Heart right ventricle (tissue), 16 donors: Measurements from ENCODE around the gene PRKAR1B. TPM values are rescaled to one million over a fixed set of nuclear protein-coding genes. Genes with fewer than 3 reads are reported as not detected.

Experiments
- ATAC-seq, 8 donors: fragments of 200-7000 bp; cut with Tn5 transposase; one replicate each; pipeline ENCODE4 v1.9.1; 2020; ENCODE audit warnings: mild to moderate bottlenecking in 8 of 8, moderate library complexity in 8 of 8, moderate number of reproducible peaks in 1 of 8
- DNase-seq, 2 donors: peaks; one replicate each; pipeline ENCODE4 v3.0.0-alpha.2; 2020
- H3K27ac ChIP-seq, 10 donors: fragments of 200-600 bp; sonication (generic) in 2 of 10; one replicate each; pipeline versions ENCODE4 v1.5.0 to v1.8.0; 2020 to 2022; ENCODE audit warnings: mild to moderate bottlenecking in 3 of 10
- H3K27me3 ChIP-seq, 7 donors: fragments of 200-600 bp; one replicate each; pipeline ENCODE4 v1.8.0; 2021 to 2022; ENCODE audit warnings: mild to moderate bottlenecking in 2 of 7
- H3K36me3 ChIP-seq, 9 donors: fragments of 200-600 bp; sonication (generic) in 1 of 9; one replicate each; pipeline versions ENCODE4 v1.5.0 to v1.8.0; 2020 to 2022; ENCODE audit warnings: mild to moderate bottlenecking in 2 of 9
- H3K4me1 ChIP-seq, 9 donors: fragments of 200-600 bp; sonication (generic) in 1 of 9; one replicate each; pipeline versions ENCODE4 v1.5.0 to v1.8.0; 2020 to 2022; ENCODE audit warnings: mild to moderate bottlenecking in 4 of 9
- H3K4me3 ChIP-seq, 10 donors: fragments of 200-600 bp; sonication (generic) in 2 of 10; one replicate each; pipeline versions ENCODE4 v1.5.0 to v1.8.0; 2020 to 2022; ENCODE audit warnings: mild to moderate bottlenecking in 7 of 10, moderate library complexity in 2 of 10
- H3K9me3 ChIP-seq, 11 donors: fragments of 200-600 bp in 10 of 11; sonication (generic) in 2 of 11; one replicate each; pipeline versions ENCODE4 v1.5.0 to v1.8.0; 2013 to 2022; ENCODE audit warnings: mild to moderate bottlenecking in 2 of 11, control low read depth in 1 of 11, moderate library complexity in 1 of 11
- CTCF ChIP-seq, 9 donors: fragments of 200-600 bp; sonication (generic) in 2 of 9; IDR thresholded peaks; one replicate each; pipeline versions ENCODE4 v1.5.0 to v1.8.0; 2021 to 2022; ENCODE audit warnings: antibody characterized with exemption in 9 of 9, mild to moderate bottlenecking in 5 of 9, moderate library complexity in 1 of 9
- whole genome bisulfite sequencing, 2 donors: extraction: QIAGEN DNeasy Blood & Tissue Kit; methylation state at CpG; one replicate each; pipeline ENCODE4 v1.1.7; 2013; ENCODE audit warnings: inconsistent platforms in 1 of 2; 5-methylcytosine and 5-hydroxymethylcytosine counted together
- intact Hi-C, 10 donors: fragments of 100-400 bp; cut with DNase I; formaldehyde crosslinking; loops; one replicate each; pipeline versions ENCODE4 v1.11.1 to v1.14.2; 2022
- polyA plus RNA-seq, 2 donors: library from polyadenylated mRNA; stranded (reverse); fragments of 200-250 nt; gene quantifications; one replicate each; pipeline ENCODE4 v1.2.3, GENCODE V29; 2013
- total RNA-seq, 10 donors: library from RNA; stranded (reverse); fragmentation: NEBNext Ultra II Directional in 3 of 10; extraction: Animal tissue kit (Norgen Biotek cat#: 25700) in 3 of 10; gene quantifications; one replicate each; pipeline versions ENCODE4 v1.2.1 to v1.2.4, GENCODE V29; 2021 to 2023
- donor health status: Arrhythmogenic right ventricular cardiomyopathy.
- donor health status: ischemic (EF 13 %, LVEDD 7.1; RV severe dilation, severe dysfunction).
- donor health status: healthy with polysubstance abuse.
- donor health status: DM: no; HTN: yes; CAD: no.
- donor health status: DM: no; HTN: no; CAD: no.
- donor health status: ischemic (EF 25% LVEDD 6.9; RV normal size, moderate dysfunction).
- donor health status: ischemic (EF 25% LVEDD 5.7; RV mildly dilated, moderate dysfunction).
- donor health status: healthy.
- donor health status: DM: yes; HTN: yes; CAD: no.
- donor health status: Ischemic cardiomyopathy.
- donor health status: ischemic (EF 35%, LVEDD 5.7; RV mildly dilated, moderate dysfunction).
- donor health status: nonischemic (EF 11% LVEDD 7.7; RV severe dilation, severe dysfunction).
- donor health status: DM: yes; HTN: yes; CAD: no.
- donor health status: PGD.
- donor health status: ischemic (EF 29% LVEDD 5.4; RV normal size, mild dysfunction).
- donor health status: nonischemic (EF 23%, LVEDD 6.1; RV moderate dilation, normal function).

Gene PRKAR1B
- total and polyA plus RNA-seq, 12 donors, result 5.0 to 24.5 (median 20.6) TPM

GRCh38 chr7:668139-668931, 58.7 kb downstream of the PRKAR1B start:
- 23 to 36% methylated on average over 16 of the region's 16 CpGs for WGBS, 2 donors

GRCh38 chr7:666454-667292, 60.4 kb downstream of the PRKAR1B start:
- ATAC-seq (no peak), DNase-seq (no peak)
- intact Hi-C loops, result loop anchor here in 4 of 10 donors (5.0 to 10.0 kb wide), 5 partner anchors 61 to 332 kb away; partner anchors contain the start of genes DNAAF5 (in 1 of the 4), PDGFA (in 1 of the 4) and PRKAR1B (in 1 of the 4)
- TF ChIP-seq CTCF (IDR thresholded peaks at IDR 0.05), result no peak
- Histone ChIP-seq H3K36me3 (no peaks in the 10 kb centered on the region), H3K27ac (peak overlapping the region; percentile 38 to 86 (median 79)), H3K9me3 (peaks cover 0 to 4% (median 0%) of the 10 kb centered on the region in 11 donors), H3K4me1 (peaks cover 22 to 58% (median 45%) of the 10 kb centered on the region in 9 donors), H3K27me3 (no peaks in the 10 kb centered on the region), H3K4me3 (no peak overlapping the region)
- WGBS, 2 donors, result 96 to 97% methylated on average over 7 of the region's 7 CpGs

More at GRCh38 chr7:668139-668931, 58.7 kb downstream of the PRKAR1B start:
- Histone ChIP-seq H3K27ac (peak overlapping the region in 9 of 10 donors; percentile 45 to 84 (median 66)), H3K27me3 (no peaks in the 10 kb centered on the region), H3K4me1 (peaks cover 20 to 51% (median 45%) of the 10 kb centered on the region in 9 donors), H3K4me3 (peak overlapping the region in 4 of 10 donors; percentile 5 to 15 (median 9)), H3K9me3 (peaks cover 0 to 4% (median 0%) of the 10 kb centered on the region in 11 donors), H3K36me3 (no peaks in the 10 kb centered on the region)
- ATAC-seq (peak in 7 of 8 donors; percentile 16 to 57 (median 37)), DNase-seq (peak in 1 of 2 donors; percentile 48)
- TF ChIP-seq CTCF (IDR thresholded peaks at IDR 0.05), result peak in 1 of 9 donors; percentile 6
- intact Hi-C loops, result loop anchor here in 4 of 10 donors (5.0 to 10.0 kb wide), 5 partner anchors 59 to 334 kb away; partner anchors contain the start of genes DNAAF5 (in 1 of the 4), PDGFA (in 1 of the 4) and PRKAR1B (in 1 of the 4)

- peak overlapping the region in 1 of 10 donors; percentile 3 for H3K4me3 ChIP-seq
- intact Hi-C loops, result loop anchor here in 4 of 10 donors (5.0 to 10.0 kb wide), 5 partner anchors 61 to 331 kb away; partner anchors contain the start of genes DNAAF5 (in 1 of the 4), PDGFA (in 1 of the 4) and PRKAR1B (in 1 of the 4)
- WGBS, 2 donors, result 47 to 53% methylated on average over 35 of the region's 35 CpGs
These were observed 61.2 kb downstream of the PRKAR1B start for GRCh38 chr7:665736-666453.

More at GRCh38 chr7:665736-666453, 61.2 kb downstream of the PRKAR1B start:
- H3K9me3 ChIP-seq, result peaks cover 0 to 4% (median 0%) of the 10 kb centered on the region in 11 donors
- H3K27ac ChIP-seq, result peak overlapping the region; percentile 38 to 86 (median 79)
- DNase-seq (peak; percentile 47 to 70), ATAC-seq (peak; percentile 40 to 76 (median 56))
- H3K4me1 ChIP-seq, result peaks cover 22 to 58% (median 45%) of the 10 kb centered on the region in 9 donors
- no peaks in the 10 kb centered on the region for H3K36me3 ChIP-seq
- peak in 6 of 9 donors; percentile 12 to 57 (median 42) for TF ChIP-seq CTCF (IDR thresholded peaks at IDR 0.05)
- no peaks in the 10 kb centered on the region for H3K27me3 ChIP-seq
